Muscle of leg (tissue), 16 donors: ENCODE results near the gene CC2D1A. TPM values are rescaled to one million over a fixed set of nuclear protein-coding genes. Genes with fewer than 3 reads are reported as not detected.

Source experiments
- DNase-seq: peaks from one replicate; pipeline ENCODE4 v3.0.0; 2013
- H3K27ac ChIP-seq: one replicate; pipeline ENCODE4 v1.5.1; 2013; ENCODE audit warnings: mild to moderate bottlenecking, low read length, control low read depth
- H3K27me3 ChIP-seq: one replicate; pipeline ENCODE4 v1.6.1; 2013; ENCODE audit warnings: low read length; ENCODE audit not compliant: control insufficient read depth, insufficient read depth
- H3K36me3 ChIP-seq: one replicate; pipeline ENCODE4 v1.6.1; 2013; ENCODE audit warnings: low read length; ENCODE audit not compliant: control insufficient read depth, insufficient read depth
- H3K4me1 ChIP-seq: one replicate; pipeline ENCODE4 v1.6.1; 2013; ENCODE audit warnings: low read length; ENCODE audit not compliant: control insufficient read depth, insufficient read depth
- H3K4me3 ChIP-seq: one replicate; pipeline ENCODE4 v1.5.1; 2013; ENCODE audit warnings: low read length, control low read depth
- H3K9me3 ChIP-seq: replicated peaks from 2 replicates; pipeline ENCODE4 v1.6.1; 2013; ENCODE audit warnings: low read depth, low read length; ENCODE audit not compliant: control insufficient read depth
- WGBS: methylation state at CpG from one replicate; pipeline ENCODE4 v1.1.5; 2013; ENCODE audit warnings: missing lambda C conversion rate; ENCODE audit not compliant: insufficient coverage; 5-methylcytosine and 5-hydroxymethylcytosine counted together
- long read RNA-seq, 11 donors: transcript quantifications; one replicate each; lab custom pipeline, GENCODE V29; 2026
- polyA plus RNA-seq, 8 donors: library from polyadenylated mRNA; unstranded; fragments of 120-200 nt; gene quantifications; one replicate each; pipeline versions ENCODE4 v1.2.1 to v1.2.3, GENCODE V29; 2013; ENCODE audit warnings: inconsistent platforms in 1 of 8, low replicate concordance in 1 of 8; ENCODE audit not compliant: insufficient read length in 8 of 8, insufficient read depth in 1 of 8
- total RNA-seq: library from RNA; stranded (reverse); fragments of 120-200 nt; gene quantifications from one replicate; pipeline ENCODE4 v1.2.4, GENCODE V29; 2013

Gene CC2D1A
- 8.7 TPM for total RNA-seq
- polyA plus RNA-seq = 10 to 100 TPM; 12.0 to 18.6 (median 15.3) TPM
- long read RNA-seq, donor 1 = 0 reads
- long read RNA-seq, donor 2 = 0 reads
- long read RNA-seq, donor 3 = 0 reads
- long read RNA-seq, donor 4 = 0 reads
- long read RNA-seq, donor 5, partial matches to known transcripts = 5 of 5 reads
- long read RNA-seq, donor 5, other reads (novel, unspliced or antisense) = 0 of 5 reads
- long read RNA-seq, donor 6, partial matches to known transcripts = 0 of 2 reads
- long read RNA-seq, donor 6, other reads (novel, unspliced or antisense) = 0 of 2 reads
- long read RNA-seq, donor 7, partial matches to known transcripts = 0 of 1 reads
- long read RNA-seq, donor 7, other reads (novel, unspliced or antisense) = 0 of 1 reads
- long read RNA-seq, donor 8 = 0 reads
- long read RNA-seq, donor 9 = 0 reads
- long read RNA-seq, donor 10 = 0 reads
- long read RNA-seq, donor 11 = 0 reads

DNA sequence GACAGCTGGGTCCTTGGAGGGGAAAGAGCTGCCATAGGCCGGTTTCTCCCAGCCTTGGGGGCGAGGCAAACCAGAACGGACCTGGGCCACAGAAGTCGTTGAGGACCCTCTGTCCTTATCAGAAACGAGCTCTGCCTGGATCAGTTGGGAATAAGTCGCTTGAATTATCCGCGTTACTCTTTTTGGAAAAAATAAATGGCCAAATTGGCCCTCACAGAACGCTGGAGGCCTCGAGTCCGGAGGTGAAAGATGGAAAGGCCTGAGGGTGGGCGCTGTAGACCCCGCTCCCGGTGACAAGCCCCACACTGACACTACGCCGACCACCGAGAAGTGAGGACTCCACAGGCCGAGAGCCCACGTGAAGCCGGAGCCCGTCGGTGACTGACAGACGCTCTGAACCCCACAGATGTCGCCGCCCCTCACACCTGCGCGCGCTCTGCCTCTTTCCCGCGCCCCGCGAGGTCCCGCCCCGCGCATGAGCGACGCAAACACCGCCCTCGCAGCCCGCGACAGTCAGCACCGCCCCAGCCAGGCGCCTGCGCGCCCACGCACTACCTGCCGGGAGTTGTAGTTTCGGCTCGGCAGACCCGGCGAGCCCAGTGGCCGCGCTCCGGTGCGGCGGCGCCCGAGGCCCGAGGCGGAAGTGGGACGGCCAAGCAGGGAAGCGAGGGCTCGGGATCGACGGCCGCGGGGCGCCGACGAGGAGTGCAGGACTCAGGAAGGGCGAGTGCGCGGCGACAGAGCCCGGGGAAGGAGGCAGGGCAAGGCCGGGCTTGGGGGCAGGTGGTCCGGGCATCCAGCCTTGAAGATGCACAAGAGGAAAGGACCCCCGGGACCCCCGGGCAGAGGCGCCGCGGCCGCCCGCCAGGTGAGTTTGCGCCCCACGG is at the start of gene CC2D1A, which contains the start of gene BRME1:
TSS of gene CC2D1A (plus strand) at position 568 of the 887 bp plus-strand sequence. CDS start at position 809, 241 bp downstream.
TSS of gene BRME1 (minus strand) at position 484 of the 887 bp plus-strand sequence. CDS start 1,225 bp downstream, outside the sequence.
- WGBS = 6% methylated on average over 82 of the region's 86 CpGs
- Histone ChIP-seq H3K4me1 (peaks cover 11% of the 10 kb centered on the region), H3K4me3 (peak within 1 kb of the TSS; percentile 84), H3K27me3 (no peaks in the 10 kb centered on the region), H3K27ac (peak within 1 kb of the TSS; percentile 13), H3K9me3 (no peaks in the 10 kb centered on the region), H3K36me3 (peaks cover 7% of the 10 kb centered on the region)
- peak; percentile 94 for DNase-seq

- Histone ChIP-seq H3K4me3 (no peak overlapping the region), H3K27me3 (no peaks in the 10 kb centered on the region), H3K36me3 (no peaks in the 10 kb centered on the region), H3K27ac (no peak overlapping the region), H3K9me3 (no peaks in the 10 kb centered on the region), H3K4me1 (peaks cover 15% of the 10 kb centered on the region)
- DNase-seq = no peak
- WGBS = 64% methylated on average over 2 of the region's 2 CpGs
These were observed 49.5 kb upstream of the CC2D1A start for GRCh38 chr19:13856497-13856896.

DNA sequence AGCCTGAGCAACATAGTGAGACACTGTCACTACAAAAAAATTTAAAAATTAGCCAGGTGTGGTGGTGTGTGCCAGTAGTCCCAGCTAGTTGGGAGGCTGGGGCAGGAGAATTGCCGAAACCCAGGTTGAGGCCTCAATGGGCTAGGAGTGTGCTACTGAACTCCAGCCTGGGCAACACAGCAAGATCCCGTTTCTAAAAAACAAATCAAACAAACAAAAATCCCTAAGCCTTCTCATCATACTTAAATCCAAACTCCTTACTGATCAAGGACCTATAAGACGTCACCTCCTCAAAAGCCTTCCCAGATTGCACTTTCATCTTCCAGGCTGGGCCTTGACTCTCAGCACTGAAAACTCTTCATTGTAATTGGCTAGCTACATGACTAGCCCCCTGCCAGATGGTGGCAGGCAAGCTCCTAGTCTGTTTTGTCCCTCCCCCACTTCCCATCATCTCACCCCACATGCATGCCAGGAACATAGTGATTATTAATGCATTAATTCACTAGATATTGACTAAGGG is 46.6 kb upstream of the CC2D1A start:
- H3K27ac ChIP-seq = no peak overlapping the region
- no peak overlapping the region for H3K4me3 ChIP-seq
- H3K36me3 ChIP-seq = no peaks in the 10 kb centered on the region
- WGBS = 100% methylated on average over 3 of the region's 3 CpGs
- H3K4me1 ChIP-seq = peaks cover 22% of the 10 kb centered on the region
- no peaks in the 10 kb centered on the region for H3K27me3 ChIP-seq
- H3K9me3 ChIP-seq = no peaks in the 10 kb centered on the region
- DNase-seq = peak; percentile 25

DNA sequence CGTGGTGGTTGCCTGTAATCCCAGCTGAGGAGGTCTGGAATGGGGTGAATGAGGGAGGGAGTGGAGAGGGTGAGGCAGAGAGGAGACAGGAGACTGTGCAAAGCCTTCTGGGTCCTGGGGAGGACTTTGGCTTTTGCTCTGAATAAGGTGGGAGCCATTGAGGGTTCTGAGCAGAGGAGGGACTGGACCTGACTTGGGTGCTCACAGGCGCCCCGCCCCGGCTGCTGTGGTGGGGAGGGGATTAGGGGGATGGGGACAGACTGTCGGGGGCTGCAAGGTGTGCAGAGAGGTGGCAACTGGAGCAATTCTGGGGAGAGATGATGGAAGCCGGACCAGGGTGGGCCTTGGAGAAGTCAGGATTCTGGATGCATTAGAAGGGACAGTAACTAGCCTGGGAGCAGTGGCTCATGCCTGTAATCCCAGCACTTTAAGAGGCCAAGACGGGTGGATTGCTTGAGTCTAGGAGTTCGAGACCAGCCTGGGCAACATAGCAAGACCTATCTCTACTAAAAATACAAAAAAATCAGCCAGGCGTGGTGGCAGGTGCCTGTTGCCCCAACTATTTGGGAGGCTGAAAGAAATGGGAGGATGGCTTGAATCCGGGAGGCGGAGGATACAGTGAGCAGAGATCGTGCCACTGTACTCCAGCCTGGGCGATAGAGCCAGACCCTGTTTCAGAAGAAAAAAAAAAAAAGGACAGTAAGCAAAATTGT is 45.2 kb upstream of the CC2D1A start:
- H3K4me3 ChIP-seq = no peak overlapping the region
- DNase-seq = peak; percentile 13

DNA sequence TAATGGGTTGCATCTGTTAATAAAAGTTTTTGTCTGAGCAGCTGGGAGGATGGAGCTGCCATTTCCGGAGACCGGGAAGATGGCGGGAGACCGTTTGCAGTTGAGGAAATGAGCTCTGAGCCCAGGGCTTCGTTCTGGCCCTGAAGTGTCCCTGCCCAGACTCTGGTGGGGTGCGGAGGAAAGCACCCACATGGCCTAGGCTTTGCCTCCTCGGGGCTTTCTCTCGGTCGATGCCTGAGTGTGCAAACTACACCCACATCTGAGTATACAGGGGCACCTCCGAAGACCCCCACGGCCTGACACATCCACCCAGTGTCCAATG is 44.6 kb upstream of the CC2D1A start:
- H3K27ac ChIP-seq = peak overlapping the region; percentile 95
- H3K27me3 ChIP-seq = no peaks in the 10 kb centered on the region
- no peaks in the 10 kb centered on the region for H3K36me3 ChIP-seq
- WGBS = 28% methylated on average over 6 of the region's 11 CpGs
- no peaks in the 10 kb centered on the region for H3K9me3 ChIP-seq
- peak; percentile 69 for DNase-seq
- peaks cover 30% of the 10 kb centered on the region for H3K4me1 ChIP-seq
- H3K4me3 ChIP-seq = peak overlapping the region; percentile 43

More for the DNA sequence above, 45.2 kb upstream of the CC2D1A start:
- Histone ChIP-seq H3K9me3 (no peaks in the 10 kb centered on the region), H3K27me3 (no peaks in the 10 kb centered on the region), H3K36me3 (no peaks in the 10 kb centered on the region), H3K4me1 (peaks cover 26% of the 10 kb centered on the region), H3K27ac (peak overlapping the region; percentile 95)
- WGBS = 73% methylated on average over 9 of the region's 13 CpGs

DNA sequence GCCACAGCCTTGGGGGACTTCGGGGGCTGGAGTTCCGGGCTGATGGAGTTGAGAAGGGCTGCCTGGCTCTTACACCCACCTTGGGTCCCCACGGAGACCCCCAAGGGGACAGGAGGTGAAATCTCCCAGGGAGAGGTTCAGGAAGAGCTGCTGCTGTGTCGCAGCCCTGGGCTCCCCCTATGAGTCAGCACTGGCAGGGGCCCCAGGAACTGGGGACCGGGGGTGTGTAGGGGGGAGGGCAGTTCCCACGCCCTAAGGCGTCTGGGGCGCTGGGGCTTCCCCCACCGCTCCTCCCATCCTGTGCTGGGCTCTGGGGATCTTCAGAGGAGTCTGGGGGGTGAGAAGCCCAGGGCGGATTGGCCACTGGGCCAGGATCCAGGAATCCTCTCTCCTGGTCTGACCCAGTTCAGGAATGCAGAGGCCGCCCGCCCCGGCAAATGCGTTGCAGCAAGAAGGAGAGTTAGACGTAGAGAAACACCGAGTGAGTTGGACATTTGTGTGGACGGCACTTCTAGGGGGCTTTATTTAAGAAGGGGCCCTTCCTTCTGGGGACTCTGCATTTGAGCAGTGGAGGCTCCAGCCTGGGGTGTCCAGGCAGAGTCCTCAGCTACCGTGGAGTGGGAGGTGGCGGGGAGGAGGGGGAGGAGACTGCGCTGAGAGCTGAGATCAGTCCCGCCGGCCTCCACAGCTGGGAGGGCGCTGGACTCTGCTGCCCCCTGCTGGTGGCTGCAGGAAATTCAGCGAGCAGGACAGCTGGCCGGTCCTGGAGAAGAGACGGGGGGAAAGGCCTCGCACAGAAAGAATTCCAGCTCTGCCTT is 44.1 kb upstream of the CC2D1A start:
- WGBS = 2% methylated on average over 22 of the region's 27 CpGs
- DNase-seq = peak; percentile 96

GRCh38 chr19:13864046-13864666 is 41.8 kb upstream of the CC2D1A start:
- H3K27ac ChIP-seq = no peak overlapping the region
- no peaks in the 10 kb centered on the region for H3K9me3 ChIP-seq
- no peaks in the 10 kb centered on the region for H3K27me3 ChIP-seq
- H3K4me3 ChIP-seq = no peak overlapping the region
- DNase-seq = peak; percentile 28
- no peaks in the 10 kb centered on the region for H3K36me3 ChIP-seq
- peaks cover 40% of the 10 kb centered on the region for H3K4me1 ChIP-seq
- 31% methylated on average over 11 of the region's 13 CpGs for WGBS

More for the DNA sequence above, 44.1 kb upstream of the CC2D1A start:
- Histone ChIP-seq H3K4me3 (peak overlapping the region; percentile 43), H3K9me3 (no peaks in the 10 kb centered on the region), H3K4me1 (peaks cover 35% of the 10 kb centered on the region), H3K27me3 (no peaks in the 10 kb centered on the region), H3K36me3 (no peaks in the 10 kb centered on the region), H3K27ac (peak overlapping the region; percentile 95)

DNA sequence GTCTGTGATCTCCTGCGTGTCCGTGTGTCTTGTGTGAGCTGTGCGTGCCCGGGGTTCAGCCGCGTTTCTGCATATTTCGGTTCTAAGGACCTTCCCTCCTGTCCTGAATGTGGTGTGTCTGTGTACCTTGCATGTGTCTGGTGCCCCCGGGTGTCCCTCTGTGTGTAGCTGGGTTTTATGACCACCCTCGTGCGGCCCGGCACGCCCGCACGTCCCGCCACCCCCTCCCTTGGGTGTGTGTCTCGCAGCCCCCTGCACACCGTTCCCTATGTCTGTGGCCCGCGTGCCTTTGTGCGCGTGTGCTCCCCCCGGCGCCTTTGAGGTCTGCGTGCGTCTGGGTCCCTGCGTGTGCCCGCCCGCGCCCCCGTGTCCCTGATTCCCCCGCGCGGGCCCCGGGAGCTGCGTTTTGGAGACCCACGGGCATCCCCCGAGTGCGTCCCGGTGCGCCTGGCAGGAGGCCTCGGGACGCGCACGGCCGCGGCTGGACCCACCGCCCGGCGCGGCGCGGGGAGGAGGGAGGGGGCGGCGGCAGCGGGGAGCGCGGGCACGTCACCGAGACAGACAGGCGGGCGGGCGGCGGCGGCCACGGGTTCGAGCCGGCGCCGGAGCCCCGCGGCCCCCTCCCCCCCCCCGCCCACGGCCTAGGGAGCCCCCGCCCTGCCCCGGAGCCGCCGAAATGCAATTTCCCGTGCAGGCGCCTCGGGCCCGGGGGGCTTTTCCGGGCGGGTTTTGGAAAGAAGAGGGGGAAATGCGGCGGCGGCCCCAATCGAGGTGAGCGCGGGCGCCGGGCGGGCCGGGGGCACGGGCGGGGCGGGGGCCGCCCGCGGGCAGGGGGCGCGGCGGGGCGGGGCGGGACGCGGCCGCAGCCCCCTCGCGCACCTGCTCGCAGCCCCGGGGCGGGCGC is 41.1 kb upstream of the CC2D1A start:
- WGBS = 1% methylated on average over 38 of the region's 113 CpGs
- Histone ChIP-seq H3K4me3 (peak overlapping the region; percentile 59), H3K27me3 (no peaks in the 10 kb centered on the region), H3K9me3 (no peaks in the 10 kb centered on the region), H3K36me3 (no peaks in the 10 kb centered on the region), H3K4me1 (peaks cover 44% of the 10 kb centered on the region), H3K27ac (peak overlapping the region; percentile 47)
- peak; percentile 35 for DNase-seq
